CD4-positive, alpha-beta T cell treated with Interleukin-6 for 4 hours (primary cell): Measurements from ENCODE around the gene ST8SIA2.
A peak's percentile ranks its signal among the peaks of the same experiment; 100 is the strongest.

ENCODE experiments used
- DNase-seq: peaks from one replicate; pipeline ENCODE4 v3.0.0-alpha.2; 2020; ENCODE audit warnings: mixed read lengths

ST8SIA2 gene, protein sequence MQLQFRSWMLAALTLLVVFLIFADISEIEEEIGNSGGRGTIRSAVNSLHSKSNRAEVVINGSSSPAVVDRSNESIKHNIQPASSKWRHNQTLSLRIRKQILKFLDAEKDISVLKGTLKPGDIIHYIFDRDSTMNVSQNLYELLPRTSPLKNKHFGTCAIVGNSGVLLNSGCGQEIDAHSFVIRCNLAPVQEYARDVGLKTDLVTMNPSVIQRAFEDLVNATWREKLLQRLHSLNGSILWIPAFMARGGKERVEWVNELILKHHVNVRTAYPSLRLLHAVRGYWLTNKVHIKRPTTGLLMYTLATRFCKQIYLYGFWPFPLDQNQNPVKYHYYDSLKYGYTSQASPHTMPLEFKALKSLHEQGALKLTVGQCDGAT

DNA sequence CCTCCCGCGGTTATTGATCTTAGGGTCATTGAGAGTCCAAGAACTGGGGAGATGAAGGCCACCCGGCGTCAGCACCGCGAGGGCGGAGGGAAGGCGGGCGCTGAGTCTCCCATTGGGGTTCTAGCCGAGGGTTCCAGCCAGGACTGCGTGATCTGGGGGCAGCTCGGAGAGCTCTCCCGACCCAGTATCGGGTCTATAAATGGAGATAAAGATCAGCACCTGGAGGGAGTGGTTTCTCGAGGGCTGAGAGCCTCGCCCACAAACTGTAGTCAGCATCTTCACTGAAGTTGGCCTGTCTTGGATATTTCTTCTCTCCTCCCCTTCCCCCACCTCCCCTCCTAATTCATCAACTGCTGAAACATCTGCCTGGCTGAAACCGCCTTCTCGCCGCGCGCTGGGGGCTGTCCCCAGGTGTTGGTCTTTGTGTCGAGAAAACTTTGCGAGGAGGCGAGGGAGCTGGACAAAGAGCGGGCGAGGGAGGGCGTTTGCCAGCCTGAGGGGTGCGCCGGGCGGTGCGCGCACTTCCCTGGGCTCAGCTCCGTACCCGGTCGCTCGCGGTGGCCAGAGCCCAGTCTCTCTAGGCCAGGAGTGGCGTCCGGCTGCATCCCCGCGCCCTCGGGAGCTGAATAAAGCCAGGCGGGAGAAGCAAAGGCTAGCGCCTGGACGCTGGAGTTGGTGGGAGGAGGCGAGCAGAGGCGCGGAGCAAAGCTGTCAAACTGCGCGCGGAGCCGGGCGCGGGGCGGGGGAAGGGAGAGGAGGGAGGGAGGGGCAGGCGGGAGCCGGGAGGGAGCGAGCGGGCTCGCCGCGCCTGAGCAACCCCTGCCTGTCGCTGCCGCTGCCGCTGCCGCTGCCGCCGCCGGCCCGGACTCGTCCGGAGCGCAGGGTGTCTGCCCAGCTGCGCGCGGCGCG lies at the start of gene ST8SIA2:
Gene ST8SIA2 (plus strand): TSS at position 811 of the 909 bp plus-strand sequence. CDS start 184 bp downstream, outside the sequence.
- DNase-seq = no peak

DNA sequence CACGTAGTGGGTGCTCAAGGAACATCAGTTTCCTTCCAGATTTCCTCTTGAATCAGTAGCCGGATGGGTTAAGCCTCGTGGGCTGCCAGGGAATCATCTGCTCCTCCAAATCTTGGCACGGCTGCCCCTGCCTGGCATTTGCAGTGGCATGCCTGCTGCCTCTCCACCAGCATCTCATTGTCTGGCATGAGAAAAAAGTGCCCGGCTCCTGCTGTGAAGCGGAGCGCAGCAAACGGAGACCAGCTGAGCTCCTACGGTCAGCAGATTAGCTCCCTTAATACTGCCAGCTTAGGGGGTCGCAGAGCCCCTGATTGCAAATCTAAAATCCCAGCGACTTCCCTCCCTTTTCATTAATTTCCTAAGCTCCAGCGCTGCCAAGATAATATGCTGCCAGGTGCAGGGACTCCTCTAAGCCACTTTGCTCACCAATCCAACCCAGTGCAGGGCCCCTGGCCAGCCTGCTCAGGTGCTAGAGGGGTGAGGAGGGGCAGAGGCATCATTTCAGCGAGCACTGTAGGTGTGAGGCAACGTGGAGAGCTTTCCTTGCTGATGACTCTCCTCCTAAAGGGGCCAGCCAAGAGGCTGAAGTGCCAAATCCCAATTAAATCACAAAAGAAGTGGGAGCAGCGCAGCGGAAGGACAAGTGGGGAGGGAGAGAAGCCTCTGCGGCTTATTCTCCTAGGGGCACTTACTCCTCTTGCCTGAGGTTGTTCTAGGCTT lies 49.6 kb upstream of the ST8SIA2 start:
- no peak for DNase-seq

GRCh38 chr15:92346063-92346462 lies 47.6 kb upstream of the ST8SIA2 start:
- DNase-seq = no peak

GRCh38 chr15:92355307-92355706 lies 38.4 kb upstream of the ST8SIA2 start:
- DNase-seq = no peak

DNA sequence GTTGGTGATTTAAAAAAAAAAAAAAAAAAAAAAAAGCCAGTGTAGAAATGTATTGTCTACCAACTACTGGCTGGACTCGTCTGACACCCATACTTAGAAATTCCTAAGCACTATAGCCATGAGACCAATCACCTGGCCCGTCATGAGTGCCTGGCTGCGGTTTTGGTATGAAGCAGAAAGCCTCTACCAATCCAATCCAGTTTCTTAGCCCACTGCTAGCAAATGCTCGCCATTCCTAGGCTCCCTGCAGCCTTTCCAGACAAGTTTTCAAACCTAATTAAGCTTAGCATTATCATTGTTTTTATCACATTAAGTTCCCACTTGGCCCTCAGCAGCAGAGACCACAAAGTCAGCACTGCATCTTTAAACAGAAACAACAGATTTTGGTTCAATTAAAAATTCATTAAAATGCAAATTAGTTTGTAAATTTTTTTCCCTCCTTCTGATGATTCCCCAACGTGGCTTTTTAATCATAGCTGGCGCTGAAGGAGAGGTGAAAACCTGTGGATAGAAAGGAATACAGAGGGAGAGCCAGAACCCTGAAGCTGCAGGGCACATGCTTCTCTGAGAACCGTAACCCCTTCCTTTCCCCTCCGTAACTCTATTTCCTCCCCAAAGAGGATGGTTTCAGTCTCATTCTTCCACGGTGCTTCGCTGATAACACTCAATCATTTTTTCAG lies 32.2 kb upstream of the ST8SIA2 start:
- DNase-seq = no peak

GRCh38 chr15:92362001-92362350 lies 31.7 kb upstream of the ST8SIA2 start:
- no peak for DNase-seq

DNA sequence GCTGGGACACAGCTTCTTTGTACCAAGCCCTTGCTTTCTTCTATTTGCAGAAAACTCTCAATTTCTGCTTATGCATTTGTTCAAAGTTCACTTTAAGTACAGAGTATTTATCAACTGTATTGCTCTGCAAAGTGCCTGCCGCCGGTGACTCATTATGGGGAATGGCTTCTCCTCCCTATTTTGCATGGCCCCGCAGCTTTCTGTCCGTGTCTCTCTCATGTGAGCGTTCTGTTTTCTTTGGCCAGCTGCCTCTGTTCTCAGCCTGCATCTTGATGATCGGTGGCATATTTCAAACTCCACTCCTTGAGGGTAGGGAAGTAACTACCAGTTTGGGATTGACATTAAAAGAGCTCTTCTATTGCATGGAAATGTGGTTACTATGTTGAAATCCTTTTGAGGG lies 28.6 kb upstream of the ST8SIA2 start:
- DNase-seq = no peak

DNA sequence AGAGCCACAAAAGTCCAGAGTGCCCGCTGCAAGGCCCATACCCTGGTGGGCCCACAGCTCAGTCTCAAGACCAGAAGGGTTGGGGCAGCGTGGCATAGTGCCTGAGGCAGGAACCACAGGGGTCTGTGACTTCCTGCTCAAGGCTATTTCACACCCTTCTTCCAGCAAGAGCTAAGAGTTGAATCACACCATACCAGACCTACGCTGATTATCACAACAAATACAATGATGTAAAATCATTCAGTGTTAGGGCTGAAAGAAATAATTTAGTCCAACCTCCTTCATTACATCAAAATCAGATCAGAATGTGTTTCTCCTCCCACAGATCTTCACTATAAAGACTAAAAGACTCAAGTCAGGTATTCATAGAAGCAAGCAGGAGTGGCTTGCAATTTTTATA lies 27.8 kb upstream of the ST8SIA2 start:
- DNase-seq = no peak

DNA sequence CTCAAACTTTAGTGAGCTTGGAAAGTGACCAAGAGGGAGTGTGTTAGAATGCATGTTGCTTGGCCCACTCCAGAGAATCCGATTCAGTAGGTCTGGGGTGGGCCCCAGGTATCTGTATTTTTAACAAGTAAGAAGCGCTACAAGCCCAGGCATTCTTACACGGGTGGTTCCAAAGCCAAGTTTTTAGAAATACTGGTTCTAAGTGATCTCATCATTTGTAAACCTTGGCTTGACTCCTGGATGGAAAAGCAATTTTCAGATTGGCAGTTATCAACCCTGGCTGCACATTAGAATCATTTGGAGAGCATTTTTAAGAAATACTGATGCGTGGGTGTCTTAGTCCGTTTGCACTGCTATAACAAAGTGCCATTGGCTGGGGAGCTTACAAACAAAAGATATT lies 27.3 kb upstream of the ST8SIA2 start:
- DNase-seq = no peak

DNA sequence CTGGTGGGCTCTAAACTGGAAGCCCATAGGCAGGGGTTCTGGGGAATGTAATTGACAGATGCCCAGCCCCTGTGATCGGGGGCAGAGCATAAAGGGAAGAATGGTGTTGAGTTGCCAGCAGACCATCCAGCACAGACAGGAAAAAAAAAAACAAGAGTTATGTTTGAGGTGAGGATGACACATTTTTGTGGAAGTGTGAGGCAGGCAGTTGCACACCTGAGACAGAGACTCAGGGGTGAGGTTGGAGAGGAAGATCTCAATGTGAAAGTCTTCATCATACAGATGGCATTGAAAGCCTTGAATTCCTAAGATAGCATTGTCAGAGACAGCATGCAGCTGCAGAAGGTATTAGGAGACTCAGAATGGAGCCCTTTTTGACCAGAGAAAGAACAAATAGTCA lies 18.6 kb upstream of the ST8SIA2 start:
- DNase-seq = no peak

- DNase-seq = no peak
These were observed 17.6 kb upstream of the ST8SIA2 start for GRCh38 chr15:92376109-92376508.

DNA sequence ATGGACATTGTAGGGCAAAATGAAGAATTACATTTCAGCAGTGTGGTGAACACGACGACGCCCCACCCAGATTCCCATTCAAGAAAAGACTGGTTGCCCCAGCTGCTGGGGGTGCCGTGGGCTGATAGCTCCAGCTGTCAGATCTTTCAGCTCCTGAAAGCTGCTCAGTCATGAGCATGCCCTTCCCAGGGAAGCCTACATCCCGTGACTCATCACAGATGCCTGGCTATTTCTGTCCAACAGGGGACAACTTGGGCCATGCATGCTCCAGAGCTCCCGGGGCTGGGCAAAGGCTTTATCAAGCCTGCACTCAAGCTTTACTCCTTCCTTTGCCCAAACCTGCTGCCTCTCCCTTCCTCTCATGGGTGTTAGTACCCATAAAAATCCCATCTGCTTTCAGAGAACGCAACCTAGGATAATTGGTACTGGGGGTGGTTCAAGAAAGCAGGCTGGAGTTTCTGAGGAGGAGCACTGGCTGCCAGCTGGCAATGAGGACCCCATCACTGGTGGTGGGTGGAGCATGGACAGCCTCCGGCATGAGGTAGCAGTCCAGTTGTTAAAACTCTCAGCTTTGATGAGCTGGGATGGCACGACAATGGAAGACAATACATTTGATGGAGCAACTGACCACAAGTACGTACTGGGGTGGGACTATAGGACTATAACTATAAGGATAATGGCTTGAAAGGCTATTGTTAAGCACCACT lies 16.4 kb upstream of the ST8SIA2 start:
- DNase-seq = no peak

DNA sequence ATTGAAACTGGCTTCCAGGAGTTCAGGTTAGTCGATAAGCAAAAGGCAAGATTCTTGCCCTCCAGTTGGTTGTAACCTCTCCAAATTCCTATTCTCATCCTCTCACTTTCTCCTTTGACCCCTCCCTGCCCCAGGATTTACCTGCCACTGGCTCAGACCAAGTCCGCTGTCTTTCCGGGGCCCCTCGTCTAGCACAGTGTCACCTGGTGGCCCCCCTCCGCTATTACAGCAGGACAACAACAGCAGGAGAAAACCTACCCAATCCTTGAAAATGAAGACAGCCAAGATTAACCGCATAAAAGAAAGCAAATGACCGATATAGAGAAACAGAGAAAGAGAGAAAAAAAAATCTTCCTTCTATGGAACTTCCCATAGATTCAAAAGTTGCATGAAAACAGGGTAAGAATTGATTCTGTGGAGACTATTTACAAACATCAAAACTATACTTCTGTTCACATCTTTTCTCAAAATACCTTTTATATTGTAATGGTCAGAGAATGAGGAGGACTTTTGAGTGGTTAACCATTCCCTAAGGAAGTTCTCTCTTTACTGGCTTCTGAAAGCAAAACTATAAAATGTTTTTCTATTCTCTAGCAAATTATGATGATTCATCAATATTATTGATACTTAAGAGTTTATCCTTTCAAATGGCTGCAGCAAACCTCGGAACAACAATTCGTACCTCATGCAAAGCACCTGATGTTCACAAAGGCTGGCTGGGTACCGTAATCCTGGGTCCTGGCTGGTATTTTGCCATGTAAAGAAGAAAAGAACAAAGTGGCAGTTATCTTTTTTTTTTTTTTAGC lies 10.0 kb upstream of the ST8SIA2 start:
- DNase-seq = peak; percentile 4

- DNase-seq = no peak
These were observed 9.3 kb upstream of the ST8SIA2 start for GRCh38 chr15:92384381-92384780.

GRCh38 chr15:92385096-92385495 lies 8.6 kb upstream of the ST8SIA2 start:
- no peak for DNase-seq

DNA sequence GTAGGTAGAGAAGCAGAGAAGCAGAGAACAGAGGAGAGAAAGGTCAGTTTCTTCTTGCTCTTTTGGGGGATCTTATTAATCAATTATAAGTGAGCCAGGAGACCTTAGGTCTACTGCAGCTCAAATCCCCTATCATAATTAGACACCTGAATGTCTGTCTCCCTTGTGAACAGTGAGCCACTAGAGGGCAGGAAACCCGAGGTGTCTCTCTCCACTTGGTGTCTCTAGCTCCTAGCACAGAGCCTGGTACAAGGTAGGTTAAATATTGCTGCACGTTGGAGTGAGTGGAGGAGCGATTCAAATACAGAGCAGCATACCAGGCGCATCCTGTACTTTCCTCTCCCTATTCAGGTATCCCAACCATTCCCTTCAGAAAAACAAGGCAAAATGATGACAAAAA lies 2.0 kb upstream of the ST8SIA2 start:
- DNase-seq = no peak

- DNase-seq = no peak
These were observed 1.2 kb upstream of the ST8SIA2 start for GRCh38 chr15:92392462-92392861.

DNA sequence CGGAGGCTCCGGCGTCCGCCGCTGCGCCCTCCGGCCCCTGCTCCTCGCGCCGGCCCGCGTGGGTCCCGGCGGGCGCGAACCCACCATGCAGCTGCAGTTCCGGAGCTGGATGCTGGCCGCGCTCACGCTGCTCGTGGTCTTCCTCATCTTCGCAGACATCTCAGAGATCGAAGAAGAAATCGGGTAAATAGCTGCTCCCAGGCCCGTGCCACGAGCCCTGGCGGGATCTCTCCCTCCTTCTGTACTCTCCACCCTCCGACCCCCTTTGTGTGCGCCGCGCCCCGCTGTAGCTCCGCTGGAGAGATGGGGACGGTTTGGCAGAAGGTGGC lies 263 bp downstream of the ST8SIA2 start:
- DNase-seq = no peak

DNA sequence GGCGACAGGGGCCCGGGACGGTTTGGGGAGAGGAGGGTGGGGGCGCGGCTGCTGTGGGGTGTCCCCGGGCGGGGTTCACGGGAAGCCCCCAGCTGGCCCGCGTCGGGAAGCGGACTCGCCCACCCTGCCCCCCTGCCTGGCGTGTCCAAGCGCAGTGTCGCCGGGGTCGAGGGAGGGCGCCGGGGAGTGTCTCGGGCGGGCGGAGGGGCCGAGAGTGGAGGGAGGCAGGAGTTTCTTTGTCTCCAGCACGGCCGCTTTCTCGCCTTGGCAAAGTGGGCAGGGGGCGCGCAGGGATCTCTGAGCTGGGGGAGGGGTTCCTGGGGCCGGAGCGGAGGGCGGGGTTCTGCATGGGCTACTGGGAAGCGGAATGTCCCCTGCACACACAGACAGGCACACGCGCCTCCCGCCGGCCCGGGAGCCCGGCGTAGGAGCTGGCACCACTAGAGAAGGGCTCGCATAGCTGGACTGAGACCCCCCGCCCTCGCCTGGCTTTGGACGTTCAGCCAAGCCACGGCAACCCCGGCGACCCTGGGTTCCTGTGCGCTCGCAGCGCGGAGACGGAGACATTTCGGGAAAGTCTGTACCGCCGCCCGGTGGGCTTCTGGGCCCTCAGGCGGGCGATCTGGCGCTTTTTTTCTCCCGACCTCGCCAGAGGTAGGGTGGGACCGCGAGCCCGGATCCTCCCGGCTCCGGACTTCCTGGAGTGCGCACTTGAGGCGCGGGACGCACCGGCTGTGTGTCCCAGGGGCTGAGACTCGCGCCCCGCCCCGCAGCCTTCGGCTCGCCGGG lies 822 bp downstream of the ST8SIA2 start:
- DNase-seq = no peak

DNA sequence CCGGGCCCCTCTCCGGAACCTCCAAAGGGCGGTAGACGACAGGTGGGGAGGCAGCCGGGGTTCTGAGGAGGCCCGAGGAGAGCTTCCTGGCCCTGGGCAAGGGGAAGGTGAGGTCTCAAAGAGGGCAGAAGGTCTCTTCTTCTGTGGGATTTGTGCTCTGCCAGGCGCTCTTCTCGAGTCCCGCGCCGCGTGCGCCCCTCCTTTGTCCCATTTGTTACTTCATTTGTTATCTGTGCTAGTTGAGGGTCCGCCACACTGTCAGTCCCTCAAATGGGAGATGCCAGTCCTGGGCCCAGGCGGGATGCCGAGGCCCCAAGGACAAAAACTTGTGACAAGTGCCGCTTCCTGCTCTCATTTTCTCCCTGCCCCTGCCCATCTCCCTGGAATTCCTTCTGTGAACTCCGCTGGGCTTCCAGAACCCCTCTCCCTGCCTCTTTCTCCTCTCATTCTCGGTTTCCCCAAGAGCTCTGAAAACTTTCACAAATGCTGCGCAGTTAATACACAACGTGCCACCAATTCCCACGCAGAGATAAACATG lies 1.5 kb downstream of the ST8SIA2 start:
- no peak for DNase-seq
